ENCODE measurements around the gene NINL.
"Not testable (repeated sequence)": the region's sequence is repeated elsewhere in the genome, so short reads cannot be mapped to it uniquely, and the experiment has no call there.

Gene NINL

GRCh38 chr20:25608774-25609173 lies 23.4 kb upstream of the NINL start:
- H3K27me3 Mint-ChIP-seq, result no peaks in the 10 kb centered on the region
- no peak overlapping the region for H3K27ac Mint-ChIP-seq (ENCODE audit: low read depth)
- H3K9me3 Mint-ChIP-seq, result no peaks in the 10 kb centered on the region
- no peak for DNase-seq (ENCODE audit: low spot score in 2 of 2)
- no peak overlapping the region for H3K4me3 Mint-ChIP-seq
- H3K36me3 Mint-ChIP-seq (ENCODE audit: insufficient read depth), result no peaks in the 10 kb centered on the region
- H3K4me1 Mint-ChIP-seq, result no peaks in the 10 kb centered on the region
- no peak for ATAC-seq (replicated peaks; ENCODE audit: extremely low read depth, poor library complexity, severe bottlenecking)

GRCh38 chr20:25606094-25606695 lies 20.9 kb upstream of the NINL start:
- H3K36me3 Mint-ChIP-seq (ENCODE audit: insufficient read depth), result no peaks in the 10 kb centered on the region
- no peaks in the 10 kb centered on the region for H3K27me3 Mint-ChIP-seq
- ATAC-seq (replicated peaks; ENCODE audit: extremely low read depth, poor library complexity, severe bottlenecking) (no peak), DNase-seq (ENCODE audit: low spot score in 2 of 2) (no peak)
- H3K27ac Mint-ChIP-seq (ENCODE audit: low read depth), result no peak overlapping the region
- no peaks in the 10 kb centered on the region for H3K4me1 Mint-ChIP-seq
- H3K9me3 Mint-ChIP-seq, result no peaks in the 10 kb centered on the region
- no peak overlapping the region for H3K4me3 Mint-ChIP-seq

- Mint-ChIP-seq H3K9me3 (no peaks in the 10 kb centered on the region), H3K27ac (ENCODE audit: low read depth) (no peak overlapping the region), H3K36me3 (ENCODE audit: insufficient read depth) (no peaks in the 10 kb centered on the region), H3K27me3 (no peaks in the 10 kb centered on the region), H3K4me3 (no peak overlapping the region), H3K4me1 (no peaks in the 10 kb centered on the region)
- no peak for ATAC-seq (replicated peaks; ENCODE audit: extremely low read depth, poor library complexity, severe bottlenecking)
- DNase-seq (ENCODE audit: low spot score in 2 of 2), result no peak
Observed at GRCh38 chr20:25605148-25605547, 19.8 kb upstream of the NINL start.

- H3K9me3 Mint-ChIP-seq, result no peaks in the 10 kb centered on the region
- no peaks in the 10 kb centered on the region for H3K4me1 Mint-ChIP-seq
- no peak overlapping the region for H3K4me3 Mint-ChIP-seq
- ATAC-seq (replicated peaks; ENCODE audit: extremely low read depth, poor library complexity, severe bottlenecking) (no peak), DNase-seq (ENCODE audit: low spot score in 2 of 2) (no peak)
- H3K27ac Mint-ChIP-seq (ENCODE audit: low read depth), result no peak overlapping the region
- H3K36me3 Mint-ChIP-seq (ENCODE audit: insufficient read depth), result no peaks in the 10 kb centered on the region
- H3K27me3 Mint-ChIP-seq, result no peaks in the 10 kb centered on the region
Observed at GRCh38 chr20:25604611-25605010, 19.3 kb upstream of the NINL start.

GRCh38 chr20:25602914-25603309 lies 17.6 kb upstream of the NINL start:
- not testable (repeated sequence) for H3K36me3 Mint-ChIP-seq (ENCODE audit: insufficient read depth); H3K27me3 Mint-ChIP-seq; H3K4me1 Mint-ChIP-seq; DNase-seq (ENCODE audit: low spot score in 2 of 2); H3K27ac Mint-ChIP-seq (ENCODE audit: low read depth); ATAC-seq (replicated peaks; ENCODE audit: extremely low read depth, poor library complexity, severe bottlenecking); H3K4me3 Mint-ChIP-seq; H3K9me3 Mint-ChIP-seq

GRCh38 chr20:25602191-25602913 lies 17.0 kb upstream of the NINL start:
- ATAC-seq (replicated peaks; ENCODE audit: extremely low read depth, poor library complexity, severe bottlenecking); H3K4me3 Mint-ChIP-seq; DNase-seq (ENCODE audit: low spot score in 2 of 2); H3K4me1 Mint-ChIP-seq; H3K36me3 Mint-ChIP-seq (ENCODE audit: insufficient read depth); H3K27ac Mint-ChIP-seq (ENCODE audit: low read depth); H3K27me3 Mint-ChIP-seq; H3K9me3 Mint-ChIP-seq: not testable (repeated sequence)

GRCh38 chr20:25601659-25602058 lies 16.3 kb upstream of the NINL start:
- ATAC-seq (replicated peaks; ENCODE audit: extremely low read depth, poor library complexity, severe bottlenecking) (no peak), DNase-seq (ENCODE audit: low spot score in 2 of 2) (no peak)
- H3K4me3 Mint-ChIP-seq, result no peak overlapping the region
- H3K9me3 Mint-ChIP-seq, result no peaks in the 10 kb centered on the region
- no peak overlapping the region for H3K27ac Mint-ChIP-seq (ENCODE audit: low read depth)
- H3K27me3 Mint-ChIP-seq, result no peaks in the 10 kb centered on the region
- H3K36me3 Mint-ChIP-seq (ENCODE audit: insufficient read depth), result no peaks in the 10 kb centered on the region
- H3K4me1 Mint-ChIP-seq, result no peaks in the 10 kb centered on the region

- H3K4me3 Mint-ChIP-seq, result no peak overlapping the region
- ATAC-seq (replicated peaks; ENCODE audit: extremely low read depth, poor library complexity, severe bottlenecking) (no peak), DNase-seq (ENCODE audit: low spot score in 2 of 2) (no peak)
- no peak overlapping the region for H3K27ac Mint-ChIP-seq (ENCODE audit: low read depth)
- no peaks in the 10 kb centered on the region for H3K9me3 Mint-ChIP-seq
- H3K27me3 Mint-ChIP-seq, result peaks cover 6% of the 10 kb centered on the region
- no peaks in the 10 kb centered on the region for H3K36me3 Mint-ChIP-seq (ENCODE audit: insufficient read depth)
- no peaks in the 10 kb centered on the region for H3K4me1 Mint-ChIP-seq
Observed at GRCh38 chr20:25600632-25601031, 15.3 kb upstream of the NINL start.

- DNase-seq (ENCODE audit: low spot score in 2 of 2) (no peak), ATAC-seq (replicated peaks; ENCODE audit: extremely low read depth, poor library complexity, severe bottlenecking) (no peak)
- peaks cover 6% of the 10 kb centered on the region for H3K27me3 Mint-ChIP-seq
- no peak overlapping the region for H3K4me3 Mint-ChIP-seq
- H3K9me3 Mint-ChIP-seq, result no peaks in the 10 kb centered on the region
- no peak overlapping the region for H3K27ac Mint-ChIP-seq (ENCODE audit: low read depth)
- no peaks in the 10 kb centered on the region for H3K36me3 Mint-ChIP-seq (ENCODE audit: insufficient read depth)
- no peaks in the 10 kb centered on the region for H3K4me1 Mint-ChIP-seq
Observed at GRCh38 chr20:25592135-25592852, 7.0 kb upstream of the NINL start.

- not testable (repeated sequence) for H3K36me3 Mint-ChIP-seq (ENCODE audit: insufficient read depth); ATAC-seq (replicated peaks; ENCODE audit: extremely low read depth, poor library complexity, severe bottlenecking); H3K27me3 Mint-ChIP-seq; H3K27ac Mint-ChIP-seq (ENCODE audit: low read depth); H3K9me3 Mint-ChIP-seq; H3K4me1 Mint-ChIP-seq; H3K4me3 Mint-ChIP-seq; DNase-seq (ENCODE audit: low spot score in 2 of 2)
Observed at GRCh38 chr20:25590778-25591177, 5.4 kb upstream of the NINL start.

- DNase-seq (ENCODE audit: low spot score in 2 of 2) (no peak), ATAC-seq (replicated peaks; ENCODE audit: extremely low read depth, poor library complexity, severe bottlenecking) (no peak)
- H3K9me3 Mint-ChIP-seq, result no peaks in the 10 kb centered on the region
- peaks cover 5% of the 10 kb centered on the region for H3K4me1 Mint-ChIP-seq
- no peak overlapping the region for H3K4me3 Mint-ChIP-seq
- peaks cover 15% of the 10 kb centered on the region for H3K27me3 Mint-ChIP-seq
- no peak overlapping the region for H3K27ac Mint-ChIP-seq (ENCODE audit: low read depth)
- H3K36me3 Mint-ChIP-seq (ENCODE audit: insufficient read depth), result peaks cover 3% of the 10 kb centered on the region
Observed at GRCh38 chr20:25588491-25588890, 3.2 kb upstream of the NINL start.

- Mint-ChIP-seq H3K4me1 (peaks cover 5% of the 10 kb centered on the region), H3K9me3 (no peaks in the 10 kb centered on the region), H3K27me3 (peaks cover 24% of the 10 kb centered on the region), H3K36me3 (ENCODE audit: insufficient read depth) (peaks cover 3% of the 10 kb centered on the region), H3K4me3 (no peak overlapping the region), H3K27ac (ENCODE audit: low read depth) (no peak overlapping the region)
- DNase-seq (ENCODE audit: low spot score in 2 of 2) (no peak), ATAC-seq (replicated peaks; ENCODE audit: extremely low read depth, poor library complexity, severe bottlenecking) (no peak)
Observed at GRCh38 chr20:25587536-25587935, 2.2 kb upstream of the NINL start.

- Mint-ChIP-seq H3K27ac (ENCODE audit: low read depth) (no peak overlapping the region), H3K9me3 (no peaks in the 10 kb centered on the region)
- no peak for ATAC-seq (replicated peaks; ENCODE audit: extremely low read depth, poor library complexity, severe bottlenecking)
Observed at GRCh38 chr20:25586877-25587276, 1.5 kb upstream of the NINL start.

More at GRCh38 chr20:25586877-25587276, 1.5 kb upstream of the NINL start:
- Mint-ChIP-seq H3K27me3 (peaks cover 31% of the 10 kb centered on the region), H3K4me1 (peaks cover 5% of the 10 kb centered on the region), H3K36me3 (ENCODE audit: insufficient read depth) (peaks cover 3% of the 10 kb centered on the region), H3K4me3 (no peak overlapping the region)
- no peak for DNase-seq (ENCODE audit: low spot score in 2 of 2)
